ENCODE results near the gene TXNL1.

TXNL1 gene

DNA sequence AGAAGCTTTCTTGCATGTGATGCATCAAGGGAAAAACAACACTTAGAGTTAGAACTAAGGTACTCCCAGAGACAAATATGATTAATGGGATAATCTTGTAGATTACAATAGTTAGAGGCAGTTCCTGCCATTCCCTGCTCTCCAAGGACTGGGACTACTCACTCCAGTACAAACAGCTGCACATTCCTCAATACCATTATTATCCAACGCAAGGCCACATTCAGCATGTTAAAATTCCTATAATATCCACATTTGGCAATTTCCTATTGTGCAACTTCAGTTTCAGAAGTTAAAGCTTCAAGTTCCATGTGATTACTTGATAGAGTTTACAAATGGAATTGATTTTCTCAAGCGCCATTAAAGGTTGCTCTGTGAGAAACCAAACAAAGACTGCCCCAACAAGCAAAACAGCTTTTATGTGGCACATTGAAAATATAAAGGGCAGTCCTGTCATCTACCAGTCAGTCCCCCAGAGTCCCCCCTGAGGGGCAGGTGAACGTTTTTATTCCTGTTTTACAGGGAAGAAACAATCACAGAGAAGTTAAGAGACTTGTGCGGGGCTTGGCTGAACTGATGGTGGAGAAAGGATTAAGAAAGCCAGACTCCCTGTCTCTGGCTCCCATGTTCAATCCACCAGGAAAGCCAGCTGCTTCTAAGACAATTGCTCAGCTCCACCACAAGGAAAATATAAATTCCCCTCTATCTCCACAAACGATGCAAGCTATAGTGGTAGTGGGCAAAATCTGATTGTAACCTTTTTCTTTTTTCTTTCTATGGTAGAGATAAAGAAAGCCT is 72.6 kb downstream of the TXNL1 start:
- no peak for DNase-seq

DNA sequence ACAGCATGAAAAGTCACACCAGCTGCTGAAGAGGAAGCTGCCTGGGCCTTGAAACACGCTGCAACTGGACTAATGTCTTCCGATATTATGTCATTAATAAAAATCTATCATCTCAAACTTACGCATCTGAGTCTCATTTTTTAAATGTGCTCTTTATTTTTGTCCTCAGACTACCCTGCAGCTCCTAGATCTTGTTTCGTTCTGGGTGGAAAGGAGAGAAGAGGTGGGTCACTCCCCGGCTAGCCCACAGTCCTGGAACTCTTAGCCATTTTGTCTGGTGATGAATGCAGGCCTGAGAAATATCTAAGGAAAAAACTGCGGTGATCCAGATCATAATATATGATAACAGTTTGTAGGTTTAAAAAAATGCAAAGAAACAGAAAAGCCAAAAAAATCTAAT is 73.3 kb downstream of the TXNL1 start:
- no peak for DNase-seq

- no peak for DNase-seq
Observed at GRCh38 chr18:56563568-56563967, 74.8 kb downstream of the TXNL1 start.

GRCh38 chr18:56562479-56562878 is 75.9 kb downstream of the TXNL1 start:
- no peak for DNase-seq

GRCh38 chr18:56560992-56561391 is 77.4 kb downstream of the TXNL1 start:
- no peak for DNase-seq

DNA sequence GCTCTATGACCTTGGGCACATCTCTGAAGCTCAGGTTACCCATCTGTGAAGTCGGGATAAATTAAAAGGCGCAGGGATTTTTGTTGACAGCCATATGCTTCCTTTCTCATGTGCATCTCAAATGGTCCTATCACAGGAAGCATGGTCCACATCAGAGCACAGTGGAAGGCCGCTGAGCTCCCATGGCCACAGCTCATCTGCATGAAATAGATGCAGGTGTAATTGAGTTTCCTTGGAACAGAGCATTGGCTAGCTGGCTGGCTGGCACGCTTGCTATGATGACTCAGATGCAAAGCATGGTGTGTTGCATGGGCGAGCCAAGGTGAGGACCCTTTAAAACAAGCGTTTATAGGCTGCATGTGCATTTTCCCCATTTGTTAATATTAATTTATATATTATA is 79.3 kb downstream of the TXNL1 start:
- DNase-seq = no peak

- DNase-seq = no peak
Observed at GRCh38 chr18:56556907-56557306, 81.5 kb downstream of the TXNL1 start.

DNA sequence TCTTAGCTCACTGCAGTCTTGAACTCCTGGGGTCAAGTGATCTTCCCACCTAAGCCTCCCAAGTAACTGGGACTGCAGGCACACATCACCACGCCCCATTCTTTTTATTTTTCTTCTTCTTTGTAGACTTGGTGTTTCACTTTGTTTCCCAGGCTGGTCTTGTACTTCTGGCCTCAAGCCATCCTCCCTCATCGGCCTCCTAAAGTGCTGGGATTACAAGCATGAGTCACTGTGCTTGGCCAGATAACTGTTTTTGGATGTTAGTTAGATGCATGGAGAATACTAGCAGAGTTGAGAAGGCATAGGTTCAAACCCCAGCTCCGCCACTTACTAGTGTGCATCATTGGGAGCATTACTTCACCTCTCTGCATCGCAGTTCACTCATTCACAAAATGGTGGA is 88.3 kb downstream of the TXNL1 start:
- DNase-seq = no peak

Measured in DMS 273 treated with DMSO at 0.1 percent for 48 hours (cell line).